Neural crest cell (in vitro differentiated cells): ENCODE results near the gene CACNA2D2. TPM values are rescaled to one million over a fixed set of nuclear protein-coding genes. Genes with fewer than 3 reads are reported as not detected.
A peak's percentile ranks its signal among the peaks of the same experiment; 100 is the strongest.

Source experiments
- DNase-seq: peaks from one replicate; pipeline ENCODE4 v3.0.0; 2021; ENCODE audit warnings: low read depth, mixed read lengths, low spot score
- H3K27ac Mint-ChIP-seq: one replicate; pipeline ENCODE4 v1.8.0; 2021; ENCODE audit warnings: mild to moderate bottlenecking, mixed read lengths; ENCODE audit not compliant: unreplicated experiment
- H3K27me3 Mint-ChIP-seq: 2 replicates; pipeline ENCODE4 v1.8.0; 2021; ENCODE audit warnings: low read depth, mild to moderate bottlenecking, mixed read lengths
- H3K36me3 Mint-ChIP-seq: 2 replicates; pipeline ENCODE4 v1.8.0; 2021; ENCODE audit warnings: low read depth, mild to moderate bottlenecking, mixed read lengths
- H3K4me1 Mint-ChIP-seq: 2 replicates; pipeline ENCODE4 v1.8.0; 2021; ENCODE audit warnings: mixed read lengths
- H3K4me3 Mint-ChIP-seq: one replicate; pipeline ENCODE4 v1.8.0; 2021; ENCODE audit warnings: mild to moderate bottlenecking, mixed read lengths
- H3K9me3 Mint-ChIP-seq: 2 replicates; pipeline ENCODE4 v1.8.0; 2021; ENCODE audit warnings: mixed read lengths
- CTCF ChIP-seq: fragments of 200-600 bp; sonication (generic); conservative IDR thresholded peaks from 2 replicates; pipeline ENCODE4 v1.5.0; 2021; ENCODE audit warnings: antibody characterized with exemption, mild to moderate bottlenecking
- total RNA-seq: library from RNA; stranded (reverse); gene quantifications from 2 replicates; pipeline ENCODE4 v1.2.1, GENCODE V29; 2021

The CACNA2D2 gene
- total RNA-seq, 1 donor from 2014 or later, result 8.7 TPM

- no peak for TF ChIP-seq CTCF
- H3K27me3 Mint-ChIP-seq, result no peaks in the 10 kb centered on the region
- no peaks in the 10 kb centered on the region for H3K9me3 Mint-ChIP-seq
- H3K36me3 Mint-ChIP-seq, result no peaks in the 10 kb centered on the region
- no peak for DNase-seq
- H3K27ac Mint-ChIP-seq, result no peak overlapping the region
- no peak overlapping the region for H3K4me3 Mint-ChIP-seq
- H3K4me1 Mint-ChIP-seq, result no peaks in the 10 kb centered on the region
Measured at GRCh38 chr3:50390508-50391224, 112.8 kb downstream of the CACNA2D2 start.

DNA sequence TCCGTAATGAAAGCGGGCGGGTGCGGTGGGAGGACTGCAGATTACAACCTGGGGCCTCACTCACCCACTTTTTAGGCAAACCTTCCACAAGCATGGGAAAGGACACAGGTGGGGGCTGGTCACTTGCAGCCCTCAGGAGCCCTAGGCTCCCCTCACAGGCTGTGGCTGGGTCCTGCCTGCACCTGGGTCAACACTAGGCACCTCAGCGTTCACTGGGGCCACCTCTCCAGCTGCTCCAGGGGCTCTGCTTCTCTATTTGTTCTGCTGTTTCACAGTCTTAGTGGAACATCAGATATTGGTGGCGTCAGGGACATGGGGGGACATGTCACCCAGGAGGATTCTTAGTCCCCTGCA is 114.0 kb downstream of the CACNA2D2 start:
- no peak for DNase-seq
- H3K4me3 Mint-ChIP-seq, result no peak overlapping the region
- no peak for TF ChIP-seq CTCF
- H3K27me3 Mint-ChIP-seq, result no peaks in the 10 kb centered on the region
- H3K4me1 Mint-ChIP-seq, result no peaks in the 10 kb centered on the region
- no peaks in the 10 kb centered on the region for H3K36me3 Mint-ChIP-seq
- H3K9me3 Mint-ChIP-seq, result no peaks in the 10 kb centered on the region
- no peak overlapping the region for H3K27ac Mint-ChIP-seq

GRCh38 chr3:50388720-50389413 is 114.6 kb downstream of the CACNA2D2 start:
- Mint-ChIP-seq H3K36me3 (no peaks in the 10 kb centered on the region), H3K27ac (no peak overlapping the region), H3K4me1 (peaks cover 3% of the 10 kb centered on the region), H3K4me3 (no peak overlapping the region), H3K27me3 (no peaks in the 10 kb centered on the region), H3K9me3 (no peaks in the 10 kb centered on the region)
- DNase-seq, result no peak
- no peak for TF ChIP-seq CTCF

DNA sequence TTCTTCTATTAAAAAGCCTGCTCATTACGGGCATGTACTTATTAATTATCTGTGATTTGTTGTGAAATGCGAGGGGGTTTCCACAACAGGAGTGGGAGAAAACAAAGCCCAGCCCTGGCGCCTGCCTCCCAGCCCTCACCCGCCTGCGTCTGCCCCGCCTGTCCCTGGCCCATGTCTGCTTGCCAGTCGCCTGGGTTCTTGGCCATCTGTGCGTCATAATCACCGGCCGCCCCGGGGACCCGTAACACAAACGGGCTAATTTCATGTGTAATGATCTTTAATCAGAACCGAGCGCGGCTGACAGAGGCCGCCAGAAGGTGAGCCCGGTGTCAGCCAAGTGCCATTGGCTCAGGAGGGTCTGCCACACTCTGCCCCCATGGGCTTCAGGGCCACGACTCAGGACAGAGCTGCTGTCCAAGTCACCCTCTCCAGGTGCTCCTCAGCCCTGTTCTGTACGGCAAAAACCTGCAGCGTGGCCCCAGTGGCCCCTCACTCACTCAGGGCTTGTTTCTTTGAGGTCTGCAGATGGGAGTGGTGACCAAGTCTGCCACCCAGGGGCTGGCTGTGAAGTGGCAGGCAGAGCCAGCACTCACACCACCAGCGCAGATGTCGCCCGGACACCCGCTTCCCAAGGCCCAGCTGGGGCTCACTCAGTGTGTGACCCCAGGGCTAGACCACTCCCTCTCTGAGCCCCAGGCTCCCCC is 115.3 kb downstream of the CACNA2D2 start:
- Mint-ChIP-seq H3K27ac (no peak overlapping the region), H3K4me1 (peaks cover 3% of the 10 kb centered on the region)

GRCh38 chr3:50385754-50386153 is 117.7 kb downstream of the CACNA2D2 start:
- TF ChIP-seq CTCF, result no peak
- H3K4me1 Mint-ChIP-seq, result peaks cover 10% of the 10 kb centered on the region
- no peak for DNase-seq
- no peak overlapping the region for H3K4me3 Mint-ChIP-seq
- H3K9me3 Mint-ChIP-seq, result no peaks in the 10 kb centered on the region
- no peaks in the 10 kb centered on the region for H3K27me3 Mint-ChIP-seq
- no peaks in the 10 kb centered on the region for H3K36me3 Mint-ChIP-seq
- no peak overlapping the region for H3K27ac Mint-ChIP-seq

More for the DNA sequence above, 115.3 kb downstream of the CACNA2D2 start:
- Mint-ChIP-seq H3K36me3 (no peaks in the 10 kb centered on the region), H3K27me3 (no peaks in the 10 kb centered on the region), H3K4me3 (no peak overlapping the region), H3K9me3 (no peaks in the 10 kb centered on the region)
- peak; percentile 46 for TF ChIP-seq CTCF
- no peak for DNase-seq
